GM13977 (cell line): ENCODE results near the gene USP49.

Experiments used
- DNase-seq: peaks from one replicate; pipeline ENCODE4 v3.0.0; 2012; ENCODE audit warnings: low spot score
- CTCF ChIP-seq: IDR thresholded peaks from 2 replicates; pipeline ENCODE4 v1.5.1; 2012; ENCODE audit warnings: mild to moderate bottlenecking, control low read depth; ENCODE audit not compliant: insufficient read depth; ENCODE audit errors: extremely low read depth, missing control alignments
- in situ Hi-C: fragments of 300-500 bp; cut with MboI; formaldehyde crosslinking; loops from one replicate; pipeline ENCODE4 v1.12.0; 2022; ENCODE audit warnings: low sequenced_read_pairs, low pct_unique_long_range_greater_than_20kb, mixed read lengths, inconsistent platforms; ENCODE audit not compliant: unreplicated experiment

The USP49 gene

DNA sequence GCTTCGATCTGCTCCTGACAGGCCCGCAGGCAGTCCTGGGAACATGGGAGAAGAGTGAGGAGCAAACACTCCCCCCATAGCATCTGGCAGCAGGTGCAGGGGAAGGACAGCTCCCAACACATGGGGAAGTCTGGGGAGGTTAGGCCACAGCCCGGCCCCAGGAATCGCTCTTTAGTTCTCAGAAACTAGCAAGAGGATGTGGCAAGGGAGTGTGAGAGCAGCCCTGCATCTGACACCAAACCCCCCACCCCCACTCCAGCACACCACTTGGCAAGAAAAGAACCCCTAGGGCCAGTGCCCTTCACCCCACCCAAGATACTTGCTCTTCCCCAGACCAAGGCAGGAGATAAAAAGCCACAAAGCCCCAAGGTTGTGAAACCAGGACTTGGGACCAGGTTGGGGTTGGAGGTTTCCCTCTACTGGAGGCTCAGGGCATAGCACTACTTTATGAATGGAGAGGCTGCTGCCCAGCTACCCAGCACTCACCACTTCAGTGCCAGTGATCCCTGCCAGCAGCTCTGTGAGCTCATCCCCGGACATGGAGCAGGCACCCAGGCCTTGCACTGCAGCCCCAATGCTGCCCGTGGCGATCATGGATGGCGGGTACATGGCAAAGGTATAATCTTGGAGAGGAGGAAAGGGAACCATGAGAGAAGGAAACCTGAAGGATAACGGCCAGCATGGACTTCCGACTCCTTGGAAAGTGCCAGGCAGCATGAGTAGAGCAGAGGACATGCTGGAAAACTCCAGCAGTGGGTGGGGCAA, 41.1 kb upstream of the USP49 start:
- peak; percentile 78 for TF ChIP-seq CTCF
- in situ Hi-C loops, result no loop called here
- DNase-seq, result peak; percentile 77

DNA sequence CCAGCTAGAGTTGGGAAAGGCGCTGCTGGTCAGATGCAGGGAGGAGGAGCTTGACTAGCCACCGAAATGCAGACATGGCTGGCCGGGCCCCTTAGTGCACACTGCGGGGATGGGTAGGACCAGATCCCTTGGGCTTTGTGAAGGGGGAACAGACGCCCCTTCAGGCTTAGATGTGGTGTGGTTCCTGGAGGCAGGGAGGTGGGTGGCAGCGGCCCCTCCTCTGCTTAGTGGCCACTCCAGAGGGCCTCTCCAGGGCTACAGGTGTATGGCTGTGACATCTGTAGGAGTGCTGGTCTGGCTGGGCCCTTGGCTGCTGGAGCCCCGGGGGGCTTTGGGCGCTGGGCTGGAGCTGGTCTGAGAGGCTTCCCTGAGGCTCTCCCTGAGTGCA, 40.5 kb upstream of the USP49 start:
- DNase-seq, result no peak
- no peak for TF ChIP-seq CTCF
- in situ Hi-C loops, result no loop called here

- in situ Hi-C loops, result no loop called here
- TF ChIP-seq CTCF, result no peak
- DNase-seq, result no peak
Observed at GRCh38 chr6:41935193-41935574, 40.0 kb upstream of the USP49 start.

DNA sequence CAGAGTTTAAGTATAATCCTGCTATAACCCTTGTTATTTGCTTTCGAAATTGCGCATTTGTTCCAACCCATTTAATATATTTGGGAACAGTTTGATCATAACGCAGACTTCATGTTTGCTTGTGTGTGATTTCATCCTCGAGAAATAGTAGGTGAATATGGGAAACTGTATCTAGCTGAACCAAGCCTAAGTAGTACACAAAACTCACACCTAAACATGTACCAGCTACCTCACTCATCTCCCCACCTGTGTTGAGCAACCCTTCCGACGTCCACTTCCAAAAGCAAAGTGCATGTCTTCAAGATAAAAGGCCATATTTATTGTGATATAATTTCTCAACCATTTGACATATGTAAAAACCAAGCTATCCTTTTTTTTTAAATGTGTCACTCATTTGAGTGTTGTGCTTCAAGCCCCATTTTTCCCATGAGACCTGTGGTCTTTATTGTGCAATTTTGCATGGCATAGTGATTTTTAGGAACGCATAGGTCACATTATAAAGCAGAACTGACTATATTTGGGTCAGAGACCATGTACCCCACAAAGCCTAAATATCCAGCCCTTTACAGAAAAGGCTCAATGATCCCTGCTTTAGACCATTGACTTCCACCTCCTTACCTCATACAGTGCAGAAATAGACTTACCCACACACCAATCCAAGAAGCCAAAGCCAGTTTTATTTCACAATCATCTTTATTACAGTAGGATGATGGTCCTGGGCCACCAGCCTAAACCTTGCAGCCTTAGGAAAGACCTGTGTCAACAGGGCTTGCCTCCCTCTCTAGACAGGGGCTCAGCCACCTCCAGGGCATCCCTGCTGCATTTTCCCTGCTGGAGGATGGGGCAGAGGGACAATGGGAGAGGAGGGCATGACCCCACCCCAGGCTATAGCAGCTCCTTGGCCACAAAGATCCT, 39.4 kb upstream of the USP49 start:
- DNase-seq, result no peak
- in situ Hi-C loops, result no loop called here
- no peak for TF ChIP-seq CTCF

GRCh38 chr6:41932378-41932777, 37.2 kb upstream of the USP49 start:
- DNase-seq, result no peak
- TF ChIP-seq CTCF, result no peak
- in situ Hi-C loops, result no loop called here

- DNase-seq, result no peak
- in situ Hi-C loops, result no loop called here
- no peak for TF ChIP-seq CTCF
Observed at GRCh38 chr6:41931792-41932191, 36.6 kb upstream of the USP49 start.
